HG03565 (cell line): ENCODE results near the gene URAD.
A peak's percentile ranks its signal among the peaks of the same experiment; 100 is the strongest.

Experiments
- ATAC-seq: cut with Tn5 transposase; IDR thresholded peaks from one replicate; pipeline ENCODE4 v1.9.1; 2021; ENCODE audit warnings: mild to moderate bottlenecking, moderate library complexity; ENCODE audit not compliant: unreplicated experiment

The URAD gene

GRCh38 chr13:28001049-28001448 lies 12.6 kb upstream of the URAD start:
- no peak for ATAC-seq

DNA sequence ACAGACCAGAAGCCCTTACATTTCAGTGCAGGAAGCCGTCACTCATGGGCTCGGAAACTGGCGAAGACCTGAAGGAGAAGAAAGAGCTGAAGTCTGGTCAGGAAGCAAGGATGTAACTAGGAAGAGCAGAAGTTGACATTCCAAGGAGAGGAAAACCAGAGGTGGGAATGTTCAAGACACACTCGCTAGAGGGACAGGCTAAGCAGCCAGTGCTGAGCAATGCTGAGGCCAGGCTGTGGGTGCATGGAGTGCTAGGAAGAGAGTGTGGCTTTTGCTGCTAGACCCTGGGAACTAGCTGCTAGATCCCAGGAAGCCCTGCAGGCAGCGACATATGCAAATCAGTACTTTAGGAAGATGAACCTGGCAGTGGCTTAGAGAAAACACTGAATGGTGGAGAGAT lies 12.1 kb upstream of the URAD start:
- ATAC-seq, result no peak

DNA sequence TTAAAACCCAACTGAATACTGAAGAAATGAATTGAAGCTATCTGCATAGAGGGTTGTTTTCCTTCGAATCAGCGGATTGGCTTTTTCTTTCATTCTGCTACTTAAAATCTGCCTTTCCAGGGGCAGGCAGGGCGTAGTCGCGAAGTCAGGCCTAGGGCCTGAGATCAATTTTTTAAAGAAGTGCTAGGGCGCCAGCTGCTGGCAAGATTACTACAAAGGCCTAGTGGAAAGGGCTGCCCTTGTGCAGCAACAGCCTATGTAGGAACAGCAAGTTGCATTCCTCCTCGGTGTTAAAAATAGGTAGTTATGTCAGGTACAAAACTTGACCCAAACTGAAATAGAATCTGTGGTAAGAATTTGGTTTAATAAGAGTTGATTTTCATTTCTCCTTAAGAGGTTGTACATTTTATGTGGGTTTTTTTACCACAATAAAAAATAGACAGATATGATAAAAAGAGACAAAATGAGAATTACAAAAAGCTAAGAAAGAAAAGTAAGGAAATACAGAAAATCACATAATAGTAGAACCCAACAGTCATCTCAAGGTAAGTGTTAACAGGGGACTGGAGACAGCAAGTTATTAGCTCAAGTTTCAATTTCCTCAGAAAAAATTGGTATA lies 9.5 kb upstream of the URAD start:
- ATAC-seq, result peak; percentile 51

GRCh38 chr13:27991881-27992280 lies 3.4 kb upstream of the URAD start:
- ATAC-seq, result no peak

DNA sequence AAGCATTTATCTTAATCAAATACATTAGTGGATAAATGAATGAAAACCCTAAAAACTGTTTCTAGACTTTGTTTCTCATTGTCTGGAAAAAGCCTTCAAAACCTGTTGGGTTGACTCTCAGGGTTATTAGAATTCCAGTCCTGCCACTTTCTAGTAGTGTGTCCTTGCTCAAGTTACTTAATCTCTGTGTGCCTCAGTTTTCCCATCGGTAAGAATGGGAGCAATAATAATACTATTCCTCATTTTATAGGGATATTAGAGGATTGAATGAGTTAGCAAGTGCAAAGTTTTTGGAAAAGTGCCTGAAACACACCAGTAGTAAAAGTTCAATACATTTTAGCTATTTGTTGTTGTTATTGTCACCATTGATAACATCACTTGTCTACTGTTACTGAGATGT lies 2.9 kb downstream of the URAD start:
- ATAC-seq, result no peak

DNA sequence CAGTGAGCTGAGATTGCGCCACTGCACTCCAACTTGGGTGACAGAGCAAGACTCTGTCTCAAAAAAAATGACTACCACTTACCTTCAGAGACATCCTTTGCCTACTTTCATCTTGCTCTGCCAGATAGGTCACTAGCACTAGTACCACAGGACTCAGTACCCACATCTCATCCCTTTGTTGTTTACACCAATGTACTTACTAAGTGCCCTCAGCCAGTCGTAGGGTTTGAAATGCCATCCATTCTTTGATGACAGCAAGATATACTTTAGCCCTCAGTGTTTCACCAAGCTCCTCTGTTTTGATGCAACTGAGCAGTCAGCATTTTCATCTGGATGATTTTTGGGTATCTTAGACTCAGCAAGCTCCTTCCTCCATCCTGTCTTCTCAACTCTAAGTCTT lies 6.1 kb downstream of the URAD start:
- ATAC-seq, result no peak

DNA sequence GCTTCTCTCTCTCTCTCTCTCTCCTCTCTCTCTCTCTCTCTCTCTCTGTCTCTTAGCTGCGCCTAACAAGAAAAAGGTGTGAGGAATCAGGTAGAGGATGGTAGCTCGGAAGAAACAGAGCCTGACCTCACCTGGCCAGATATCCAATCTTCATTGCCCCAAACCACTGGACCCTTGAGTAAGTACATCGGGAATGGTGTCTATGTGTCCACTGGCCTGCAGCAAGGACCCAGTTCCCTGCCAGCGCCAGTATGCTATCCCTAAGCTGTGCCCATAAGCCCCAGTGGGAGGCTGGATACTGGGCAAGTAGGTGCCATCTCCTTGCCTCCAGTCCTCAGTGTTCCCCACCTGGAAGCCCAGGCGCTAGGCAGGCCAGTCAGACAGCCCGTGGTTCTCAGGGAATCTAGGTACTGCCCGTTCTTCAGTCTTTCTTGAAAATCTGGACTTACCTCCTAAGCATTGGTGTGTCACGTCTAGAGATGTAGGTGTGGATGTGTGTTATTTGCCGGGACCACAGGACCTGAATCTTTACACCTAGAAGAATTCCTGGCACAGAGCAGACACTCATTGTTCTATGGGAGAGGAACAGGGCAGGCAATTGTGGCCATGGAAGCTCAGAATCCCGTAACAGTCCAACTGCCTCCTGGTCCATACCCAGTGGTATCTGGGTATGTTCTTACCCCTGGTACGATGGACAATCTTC lies 7.3 kb downstream of the URAD start:
- ATAC-seq, result no peak

DNA sequence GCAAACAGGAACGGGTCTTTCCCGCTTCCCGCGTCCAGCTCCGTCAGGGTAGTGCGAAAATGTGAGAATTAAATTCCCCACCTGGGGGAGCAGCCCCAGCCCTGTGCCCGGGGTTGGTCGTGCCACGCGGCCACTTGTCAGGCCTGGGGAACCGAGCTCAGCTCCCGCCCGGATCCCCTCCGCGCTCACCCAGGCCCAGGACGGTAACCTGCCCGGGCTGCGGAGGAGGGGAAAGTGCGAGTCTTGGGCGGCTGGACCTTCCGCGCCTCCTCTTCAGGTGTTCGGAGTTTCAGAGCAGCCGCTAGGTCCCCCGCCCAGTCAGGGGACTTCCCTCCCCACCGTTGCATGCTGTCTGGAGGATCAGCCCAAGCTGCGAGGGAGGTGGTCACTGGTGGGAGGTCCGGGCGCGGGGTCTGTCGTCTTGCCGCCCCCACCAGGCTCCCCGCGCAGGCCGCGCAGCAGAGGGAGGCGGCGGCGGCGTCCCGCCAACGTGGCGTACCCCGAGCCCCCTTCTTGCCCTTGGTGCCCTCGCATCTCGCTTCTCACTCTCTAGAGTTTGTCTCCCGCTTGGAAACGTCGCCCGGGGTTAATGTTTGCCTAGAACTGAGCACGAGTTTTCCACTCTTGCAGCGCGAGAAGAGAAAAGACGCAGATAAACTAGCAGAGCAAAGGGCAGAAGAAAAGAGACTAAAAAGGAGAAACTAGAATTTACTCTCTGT lies 8.1 kb downstream of the URAD start:
- ATAC-seq, result no peak

- ATAC-seq, result no peak
Observed at GRCh38 chr13:27979765-27980279, 8.7 kb downstream of the URAD start.

DNA sequence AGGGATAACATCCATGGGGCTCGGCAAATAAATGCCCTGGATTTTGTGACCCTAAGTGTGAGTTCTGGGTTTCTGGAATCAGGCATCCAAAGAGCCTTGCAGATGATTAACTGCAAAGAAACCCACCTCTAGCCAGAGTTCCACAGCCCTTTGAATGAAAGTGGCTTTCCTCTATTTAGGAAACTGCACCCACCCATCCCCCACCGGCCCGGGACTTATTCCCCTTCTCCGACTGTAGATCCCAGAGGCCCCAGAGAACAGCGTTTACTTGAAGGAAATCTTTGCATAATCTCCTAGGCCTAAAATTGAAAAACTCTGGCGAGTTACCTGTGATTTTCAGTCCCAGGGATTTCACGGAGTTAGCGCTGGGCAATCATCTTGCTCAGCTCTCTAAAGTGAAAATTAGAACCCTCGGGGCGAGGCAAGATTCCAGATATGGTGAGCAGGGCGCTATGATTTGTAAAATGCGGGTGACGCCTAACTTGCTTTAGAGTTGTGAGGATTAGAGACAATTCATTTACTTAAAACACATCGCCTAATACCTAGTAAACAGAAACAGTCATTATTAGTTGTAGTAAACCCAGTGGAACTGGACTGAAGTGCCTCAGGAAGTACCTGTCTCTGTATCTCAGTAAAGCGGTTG lies 9.4 kb downstream of the URAD start:
- ATAC-seq, result no peak

GRCh38 chr13:27978301-27978968 lies 10.1 kb downstream of the URAD start:
- ATAC-seq, result no peak

GRCh38 chr13:27977476-27978300 lies 10.8 kb downstream of the URAD start:
- ATAC-seq, result no peak

DNA sequence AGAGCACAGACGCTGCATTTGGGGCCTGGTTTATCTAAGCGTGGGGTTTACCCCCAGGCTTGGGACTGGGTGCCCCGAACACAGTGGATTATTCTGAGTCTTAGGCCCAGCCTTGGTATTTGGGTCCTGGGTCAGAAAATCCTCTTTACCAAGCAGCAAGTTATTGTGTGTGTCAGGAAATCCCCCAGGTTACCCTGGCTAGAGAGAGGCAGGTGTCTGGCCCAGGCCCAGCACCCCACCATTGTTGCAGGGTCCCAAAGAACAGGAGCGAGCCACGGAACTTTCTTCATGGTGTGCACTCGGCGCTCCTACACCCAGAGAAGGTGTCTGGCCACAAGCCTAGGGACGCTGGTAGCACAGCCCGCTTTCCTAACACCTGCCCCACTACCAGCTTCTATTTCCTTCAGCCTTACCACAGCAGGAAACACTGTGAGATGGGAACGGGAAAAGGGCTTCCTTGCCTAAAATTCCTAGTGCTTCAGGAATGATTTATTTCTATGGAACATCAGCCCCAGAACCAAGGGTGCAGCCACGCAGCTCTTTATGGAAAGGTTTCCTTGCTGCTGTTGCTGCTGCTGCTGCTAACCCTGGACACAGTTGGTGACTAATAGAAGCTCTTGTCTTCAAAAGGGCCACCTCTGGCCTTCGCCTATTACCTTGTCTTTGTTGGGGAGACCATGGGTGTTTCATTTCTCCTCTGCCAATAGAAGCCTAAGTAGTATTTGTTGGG lies 12.0 kb downstream of the URAD start:
- ATAC-seq, result no peak

GRCh38 chr13:27975564-27976361 lies 12.7 kb downstream of the URAD start:
- ATAC-seq, result no peak

DNA sequence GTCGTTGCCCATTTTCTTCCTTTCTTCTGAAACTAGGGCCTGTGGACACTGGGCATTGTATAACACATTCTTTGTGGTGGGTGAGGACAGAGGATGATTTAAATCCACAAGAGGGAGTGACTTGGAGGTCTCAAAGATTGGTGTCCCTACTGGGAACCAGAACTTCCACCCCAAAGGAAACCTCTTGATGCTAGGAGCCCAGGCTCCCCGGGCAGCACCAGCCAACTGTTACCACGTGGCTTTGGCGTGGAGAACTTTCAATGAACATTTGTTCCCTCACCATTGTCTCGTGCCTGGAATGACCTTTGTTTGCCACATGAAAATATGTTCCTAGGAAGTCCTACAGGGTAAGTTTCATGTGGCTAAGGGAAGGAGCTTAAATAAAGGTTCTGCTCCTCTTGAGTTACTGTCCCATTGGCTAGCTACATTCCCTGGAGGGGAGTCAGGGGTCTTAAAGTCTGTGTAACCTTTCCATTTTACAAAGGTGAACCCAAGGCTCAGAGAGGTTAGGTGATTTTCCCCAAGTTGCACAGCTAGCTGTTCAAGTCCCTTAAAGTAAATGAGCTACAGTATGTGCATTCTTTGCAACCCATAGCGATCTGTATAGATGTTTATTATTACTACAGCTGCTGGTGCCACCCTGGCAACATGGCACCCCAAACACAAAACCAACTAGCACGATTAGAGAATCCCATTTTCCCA lies 14.4 kb downstream of the URAD start:
- no peak for ATAC-seq

DNA sequence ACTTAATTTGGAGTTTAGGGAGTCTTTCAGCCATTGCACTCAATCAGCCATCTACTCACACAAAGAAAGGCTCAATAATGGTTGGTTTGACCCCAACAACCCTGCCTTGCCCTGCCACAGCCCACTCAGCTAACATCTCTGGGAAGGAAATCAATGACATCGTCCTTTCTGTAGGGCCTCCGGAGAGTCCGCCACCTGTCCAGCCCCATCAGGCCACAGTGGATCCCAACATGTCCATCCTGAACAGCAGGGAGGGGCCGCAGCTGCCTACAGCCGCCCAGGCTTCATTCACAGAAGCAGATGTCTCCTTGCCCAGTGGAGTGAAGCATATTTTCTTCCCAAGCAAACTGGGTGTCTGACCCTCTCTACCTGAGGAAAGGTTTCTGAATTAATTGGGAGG lies 15.2 kb downstream of the URAD start:
- no peak for ATAC-seq

GRCh38 chr13:27972478-27972820 lies 16.0 kb downstream of the URAD start:
- no peak for ATAC-seq
